Stomach (tissue), 4 donors: ENCODE measurements around the gene KDM3A.

ENCODE experiments used
- CTCF ChIP-seq, 7 experiments: fragments of 450-650 bp in 4 of 7; fragments of 200-600 bp in 3 of 7; sonication (generic) in 3 of 7; IDR thresholded peaks; one replicate each; pipeline ENCODE4 v1.5.1; 2016 to 2019; ENCODE audit warnings: antibody characterized with exemption in 7 of 7, control low read depth in 2 of 7, mild to moderate bottlenecking in 1 of 7
- EP300 ChIP-seq: sonication (generic); formaldehyde crosslinking; IDR thresholded peaks from one replicate; pipeline ENCODE4 v1.6.1; 2017; ENCODE audit warnings: antibody characterized with exemption
- POLR2A ChIP-seq, 4 donors: fragments of 450-650 bp; IDR thresholded peaks; one replicate each; pipeline ENCODE4 v1.6.1; 2016; ENCODE audit warnings: antibody characterized with exemption in 4 of 4, control low read depth in 2 of 4, mild to moderate bottlenecking in 1 of 4, moderate library complexity in 1 of 4
- POLR2AphosphoS5 ChIP-seq, 3 donors: sonication (generic); formaldehyde crosslinking; IDR thresholded peaks; one replicate each; pipeline ENCODE4 v1.6.1; 2016; ENCODE audit warnings: antibody characterized with exemption in 3 of 3

DNA sequence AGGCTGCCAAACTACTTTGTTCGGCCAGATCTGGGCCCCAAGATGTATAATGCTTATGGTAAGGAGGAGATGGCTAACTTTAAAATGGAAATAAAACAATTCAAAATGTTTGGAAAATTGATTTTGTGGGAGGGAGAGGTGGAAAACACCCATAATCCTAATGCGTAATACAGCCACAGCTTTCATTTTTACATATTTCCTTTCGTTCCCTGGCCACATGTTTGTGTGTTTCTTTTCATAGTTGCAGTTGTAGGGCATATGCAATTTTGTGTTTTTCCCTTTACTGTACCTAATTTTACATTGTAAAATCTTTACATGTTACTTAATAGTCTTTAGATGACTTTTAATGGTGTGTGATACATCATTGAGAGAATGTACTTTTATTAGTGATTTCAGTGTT lies 44.6 kb downstream of the KDM3A start:
- TF ChIP-seq CTCF (IDR thresholded peaks at IDR 0.05) (no peak), POLR2A (IDR thresholded peaks at IDR 0.05) (no peak), POLR2AphosphoS5 (IDR thresholded peaks at IDR 0.05) (no peak), EP300 (no peak)
